RWPE1 (cell line): ENCODE measurements around the gene GRAP2.

Experiments
- CTCF ChIA-PET: fragments of 350-600 bp; sonication (Branson Sonifier 250); formaldehyde crosslinking; extraction: SDS; loops from one replicate; lab custom pipeline; 2021; lab: Yijun Ruan, JAX
- POLR2A ChIA-PET: fragments of 400-600 bp; formaldehyde crosslinking; extraction: SDS; loops from one replicate; lab custom pipeline; 2020; ENCODE audit warnings: antibody characterized with exemption; ENCODE audit not compliant: low non-redundant PET; lab: Yijun Ruan, JAX
- DNase-seq: peaks from one replicate; pipeline ENCODE4 v3.0.0; 2012; ENCODE audit warnings: low spot score
- H3K27ac ChIP-seq: fragments of 450-650 bp; 2 replicates; pipeline ENCODE4 v1.5.1; 2017
- TF ChIP-seq, protein P1 (sequence below): fragments of 450-650 bp; conservative IDR thresholded peaks from 2 replicates; pipeline ENCODE4 v1.5.1; 2017; ENCODE audit warnings: low read depth, mild to moderate bottlenecking

The GRAP2 gene

GRCh38 chr22:40008726-40009291, 107.9 kb downstream of the GRAP2 start:
- ChIA-PET CTCF (no interaction called here), POLR2A (no interaction called here)
- no peak for DNase-seq
- H3K27ac ChIP-seq, result peak overlapping the region; percentile 62
- TF ChIP-seq, protein P1, sequence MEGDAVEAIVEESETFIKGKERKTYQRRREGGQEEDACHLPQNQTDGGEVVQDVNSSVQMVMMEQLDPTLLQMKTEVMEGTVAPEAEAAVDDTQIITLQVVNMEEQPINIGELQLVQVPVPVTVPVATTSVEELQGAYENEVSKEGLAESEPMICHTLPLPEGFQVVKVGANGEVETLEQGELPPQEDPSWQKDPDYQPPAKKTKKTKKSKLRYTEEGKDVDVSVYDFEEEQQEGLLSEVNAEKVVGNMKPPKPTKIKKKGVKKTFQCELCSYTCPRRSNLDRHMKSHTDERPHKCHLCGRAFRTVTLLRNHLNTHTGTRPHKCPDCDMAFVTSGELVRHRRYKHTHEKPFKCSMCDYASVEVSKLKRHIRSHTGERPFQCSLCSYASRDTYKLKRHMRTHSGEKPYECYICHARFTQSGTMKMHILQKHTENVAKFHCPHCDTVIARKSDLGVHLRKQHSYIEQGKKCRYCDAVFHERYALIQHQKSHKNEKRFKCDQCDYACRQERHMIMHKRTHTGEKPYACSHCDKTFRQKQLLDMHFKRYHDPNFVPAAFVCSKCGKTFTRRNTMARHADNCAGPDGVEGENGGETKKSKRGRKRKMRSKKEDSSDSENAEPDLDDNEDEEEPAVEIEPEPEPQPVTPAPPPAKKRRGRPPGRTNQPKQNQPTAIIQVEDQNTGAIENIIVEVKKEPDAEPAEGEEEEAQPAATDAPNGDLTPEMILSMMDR, result no peak

DNA sequence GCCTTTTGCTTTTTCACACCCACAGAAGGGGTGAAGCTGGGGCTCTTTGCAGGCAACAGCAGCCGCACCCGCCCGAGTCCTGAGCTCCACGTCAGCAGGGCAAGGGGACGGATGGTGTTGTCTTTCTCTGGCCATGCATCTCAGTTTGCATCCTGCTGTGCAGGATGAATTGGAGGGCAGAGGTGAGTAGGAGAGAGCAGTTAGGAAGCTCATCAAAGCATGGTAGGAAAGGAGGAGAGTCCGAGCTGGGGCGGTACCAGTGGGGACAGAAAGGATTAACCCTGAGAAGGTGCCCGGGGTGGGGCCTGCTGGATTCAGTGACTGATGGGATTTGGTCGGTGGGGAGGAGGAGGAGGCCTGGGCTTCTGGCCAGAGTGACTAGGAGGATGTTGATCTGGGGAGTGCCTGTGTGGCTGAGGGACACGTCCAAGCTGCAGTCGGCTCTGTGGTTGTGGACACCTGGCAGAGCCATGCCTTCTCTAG, 108.4 kb downstream of the GRAP2 start:
- POLR2A ChIA-PET, result no interaction called here
- DNase-seq, result no peak
- TF ChIP-seq, protein P1, result no peak
- peak overlapping the region; percentile 62 for H3K27ac ChIP-seq
- CTCF ChIA-PET, result interaction anchor here (0.6 kb wide), 2 partner anchors 10 to 55 kb away, joined by 3 read pairs; no protein-coding TSS in a partner anchor

- CTCF ChIA-PET, result interaction anchor here (0.6 kb wide), 2 partner anchors 9 to 54 kb away, joined by 3 read pairs; no protein-coding TSS in a partner anchor
- POLR2A ChIA-PET, result no interaction called here
- no peak for DNase-seq
- TF ChIP-seq, protein P1, result no peak
- peak overlapping the region; percentile 62 for H3K27ac ChIP-seq
Measured at GRCh38 chr22:40009951-40010671, 109.2 kb downstream of the GRAP2 start.

GRCh38 chr22:40010746-40011145, 109.9 kb downstream of the GRAP2 start:
- ChIA-PET CTCF (no interaction called here), POLR2A (no interaction called here)
- H3K27ac ChIP-seq, result no peak overlapping the region; the same call in 1 of the 2 replicates
- TF ChIP-seq, protein P1, result no peak
- DNase-seq, result no peak

GRCh38 chr22:40014667-40015248, 113.9 kb downstream of the GRAP2 start:
- H3K27ac ChIP-seq, result 0 out of 2 replicates have a peak overlapping the region, but pooled peaks have one; percentile 14
- DNase-seq, result no peak
- POLR2A ChIA-PET, result no interaction called here
- CTCF ChIA-PET, result no interaction called here
- TF ChIP-seq, protein P1, result no peak

- TF ChIP-seq, protein P1, result no peak
- ChIA-PET POLR2A (no interaction called here), CTCF (no interaction called here)
- no peak for DNase-seq
- H3K27ac ChIP-seq, result 0 out of 2 replicates have a peak overlapping the region, but pooled peaks have one; percentile 14
Measured at GRCh38 chr22:40015358-40015976, 114.6 kb downstream of the GRAP2 start.
